Effector memory CD8-positive, alpha-beta T cell (primary cell): ENCODE data around the gene SRPK2.

Source experiments
- ATAC-seq: fragments of 150-1000 bp; cut with Tn5 transposase; replicated peaks from 2 replicates; pipeline ENCODE4 v1.10.0; 2021; ENCODE audit warnings: mild to moderate bottlenecking, moderate library complexity
- DNase-seq, 3 experiments: peaks; one replicate each; pipeline ENCODE4 v3.0.0; 2021
- H3K27ac Mint-ChIP-seq, 2 donors: one replicate each; pipeline ENCODE4 v1.8.0; 2022; ENCODE audit warnings: mild to moderate bottlenecking in 2 of 2, mixed read lengths in 2 of 2, moderate library complexity in 2 of 2
- H3K27me3 Mint-ChIP-seq, 2 donors: one replicate each; pipeline ENCODE4 v1.8.0; 2022; ENCODE audit warnings: mixed read lengths in 2 of 2
- H3K36me3 Mint-ChIP-seq: one replicate; pipeline ENCODE4 v1.8.0; 2022; ENCODE audit warnings: mild to moderate bottlenecking, moderate library complexity, mixed read lengths; ENCODE audit not compliant: insufficient read depth
- H3K4me1 Mint-ChIP-seq, 2 donors: one replicate each; pipeline ENCODE4 v1.8.0; 2022; ENCODE audit warnings: low read depth in 2 of 2, mixed read lengths in 2 of 2
- H3K4me3 Mint-ChIP-seq, 2 donors: one replicate each; pipeline ENCODE4 v1.8.0; 2022; ENCODE audit warnings: mild to moderate bottlenecking in 2 of 2, mixed read lengths in 2 of 2, moderate library complexity in 2 of 2
- H3K9me3 Mint-ChIP-seq, 2 donors: one replicate each; pipeline ENCODE4 v1.8.0; 2022; ENCODE audit warnings: mixed read lengths in 2 of 2

Gene SRPK2

DNA sequence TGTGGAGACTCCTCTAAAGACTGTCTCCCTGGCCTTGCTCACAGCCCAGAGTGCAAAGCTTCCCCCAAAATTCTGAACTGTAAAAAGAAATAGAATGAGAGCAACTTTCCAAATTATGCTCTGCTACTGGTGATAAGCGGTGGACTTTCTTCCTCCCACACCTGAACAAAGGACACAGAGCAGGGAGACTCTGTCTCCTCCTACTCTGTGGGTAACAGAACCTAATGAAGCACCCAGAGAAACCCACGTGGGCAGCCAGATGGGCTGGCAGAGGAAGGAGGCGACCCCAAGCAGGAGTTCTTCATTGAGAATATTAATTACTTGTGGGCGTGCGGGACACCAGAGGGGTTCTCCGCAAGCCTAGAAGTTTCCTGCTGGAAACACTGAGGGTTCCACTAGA lies 235.2 kb downstream of the SRPK2 start:
- H3K4me3 Mint-ChIP-seq, result no peak overlapping the region
- H3K27ac Mint-ChIP-seq, result peak overlapping the region; percentile 51 to 87
- peaks cover 4% of the 10 kb centered on the region for H3K36me3 Mint-ChIP-seq
- H3K9me3 Mint-ChIP-seq, result no peaks in the 10 kb centered on the region
- no peak for DNase-seq
- H3K4me1 Mint-ChIP-seq, result peaks cover 6 to 7% of the 10 kb centered on the region in 2 donors
- no peak for ATAC-seq
- H3K27me3 Mint-ChIP-seq, result no peaks in the 10 kb centered on the region

DNA sequence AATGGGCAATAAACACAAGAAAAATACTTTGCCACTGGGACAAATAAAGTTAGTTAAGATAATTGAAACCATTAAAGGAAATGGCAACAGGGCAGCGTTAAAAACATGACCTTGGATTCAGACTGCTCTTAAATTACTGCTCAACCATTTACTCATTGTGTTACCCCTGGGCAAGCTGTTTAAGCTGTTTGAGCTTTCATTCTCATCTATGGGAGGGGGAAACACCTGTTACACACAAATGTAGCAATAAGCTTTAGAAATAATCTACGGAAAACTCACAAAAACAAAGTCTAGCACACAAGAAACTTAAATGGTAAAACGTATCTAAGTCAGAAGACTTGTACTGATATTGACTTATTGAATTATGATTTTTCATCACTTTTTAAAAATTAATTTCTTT lies 237.6 kb downstream of the SRPK2 start:
- Mint-ChIP-seq H3K36me3 (peaks cover 7% of the 10 kb centered on the region), H3K27me3 (no peaks in the 10 kb centered on the region), H3K4me3 (no peak overlapping the region), H3K9me3 (no peaks in the 10 kb centered on the region), H3K4me1 (peaks cover 9 to 15% of the 10 kb centered on the region in 2 donors), H3K27ac (no peak overlapping the region)
- ATAC-seq, result no peak
- no peak for DNase-seq

DNA sequence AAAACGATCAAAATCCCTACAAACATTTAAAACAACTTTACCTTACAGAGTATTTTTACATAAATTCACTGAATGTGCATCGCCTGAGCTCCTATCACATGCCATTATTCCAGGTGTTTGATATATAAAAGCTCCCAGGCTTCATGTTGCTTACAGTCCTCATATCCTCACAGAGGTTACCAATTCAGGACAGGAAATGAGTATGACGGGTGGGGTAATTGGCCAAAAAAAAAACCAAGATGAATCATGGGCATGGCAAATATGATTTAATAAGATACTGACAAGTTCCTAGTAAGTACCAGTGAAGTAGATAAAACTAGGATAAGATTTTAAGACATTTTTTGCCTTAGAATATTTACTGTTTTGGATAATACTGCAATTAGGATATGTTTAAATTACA lies 238.9 kb downstream of the SRPK2 start:
- ATAC-seq (no peak), DNase-seq (no peak)
- Mint-ChIP-seq H3K27me3 (no peaks in the 10 kb centered on the region), H3K9me3 (no peaks in the 10 kb centered on the region), H3K4me1 (peaks cover 5 to 21% of the 10 kb centered on the region in 2 donors), H3K4me3 (no peak overlapping the region), H3K27ac (peak overlapping the region in 1 of 2 donors; percentile 59), H3K36me3 (peaks cover 14% of the 10 kb centered on the region)

DNA sequence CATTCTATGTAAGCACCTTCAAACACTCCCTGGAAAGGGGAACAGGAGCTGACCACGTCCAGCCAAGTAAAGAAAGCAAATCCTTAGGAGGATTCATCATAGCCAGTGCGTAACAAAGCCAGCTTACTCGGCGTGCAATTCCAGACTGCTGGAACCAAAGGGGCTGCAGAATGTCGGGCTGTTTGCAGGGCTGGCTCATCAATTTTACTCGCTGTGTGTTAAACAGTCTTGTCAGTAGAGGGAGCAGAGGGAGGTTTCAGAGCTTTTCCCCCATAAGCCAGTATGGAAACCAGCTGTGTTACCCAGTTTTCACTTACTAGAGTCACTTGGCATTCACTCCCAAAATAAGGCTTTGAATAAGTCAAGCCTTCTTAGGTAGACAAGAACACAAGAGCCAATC lies 247.7 kb downstream of the SRPK2 start:
- Mint-ChIP-seq H3K9me3 (no peaks in the 10 kb centered on the region), H3K27me3 (no peaks in the 10 kb centered on the region), H3K4me1 (peaks cover 18 to 44% of the 10 kb centered on the region in 2 donors), H3K36me3 (peaks cover 59% of the 10 kb centered on the region), H3K4me3 (no peak overlapping the region), H3K27ac (peak overlapping the region in 1 of 2 donors; percentile 29)
- ATAC-seq (no peak), DNase-seq (no peak)

DNA sequence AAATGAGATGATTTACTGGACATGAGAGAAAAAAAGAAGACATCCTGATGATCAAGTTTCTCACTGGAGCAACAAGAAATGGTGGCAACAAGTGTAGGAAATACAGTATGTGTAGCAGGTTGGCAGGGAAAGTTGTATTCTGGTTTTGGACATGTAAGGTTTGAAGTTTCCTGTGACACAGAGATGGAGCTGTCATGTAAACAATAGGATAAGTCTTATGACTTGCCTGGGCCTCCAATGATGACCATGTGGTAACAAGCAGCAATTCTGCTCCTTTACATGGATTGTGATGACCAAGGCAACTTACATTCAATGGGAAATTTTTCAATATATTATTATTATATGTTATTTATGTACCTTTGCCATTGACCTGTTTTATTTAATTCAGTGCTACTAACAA lies 249.3 kb downstream of the SRPK2 start:
- H3K4me1 Mint-ChIP-seq, result peaks cover 18 to 46% of the 10 kb centered on the region in 2 donors
- no peaks in the 10 kb centered on the region for H3K27me3 Mint-ChIP-seq
- peak overlapping the region; percentile 6 to 53 for H3K27ac Mint-ChIP-seq
- peaks cover 57% of the 10 kb centered on the region for H3K36me3 Mint-ChIP-seq
- H3K4me3 Mint-ChIP-seq, result no peak overlapping the region
- no peak for ATAC-seq
- no peak for DNase-seq
- no peaks in the 10 kb centered on the region for H3K9me3 Mint-ChIP-seq

DNA sequence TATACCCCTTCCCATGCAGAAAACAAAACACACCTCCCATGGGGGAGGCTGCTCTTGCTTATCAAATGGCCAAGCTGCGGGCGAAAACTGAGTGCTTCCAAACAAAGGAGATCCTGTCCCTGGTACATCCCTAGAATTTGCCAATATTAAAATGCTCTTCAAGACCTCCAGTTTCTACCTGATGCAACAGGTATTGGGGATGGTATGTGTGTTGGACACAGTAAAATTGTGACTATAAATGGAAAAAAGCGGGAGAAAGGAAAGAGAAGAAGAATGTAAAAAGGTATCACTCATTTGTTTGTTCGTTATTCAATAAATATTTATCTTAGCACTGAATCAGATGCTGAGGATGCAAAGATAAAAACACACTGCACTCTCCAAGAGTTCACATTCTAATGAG lies 250.8 kb downstream of the SRPK2 start:
- H3K4me1 Mint-ChIP-seq, result peaks cover 21 to 51% of the 10 kb centered on the region in 2 donors
- ATAC-seq (no peak), DNase-seq (no peak)
- H3K27ac Mint-ChIP-seq, result peak overlapping the region in 1 of 2 donors; percentile 50
- no peaks in the 10 kb centered on the region for H3K9me3 Mint-ChIP-seq
- peaks cover 50% of the 10 kb centered on the region for H3K36me3 Mint-ChIP-seq
- no peaks in the 10 kb centered on the region for H3K27me3 Mint-ChIP-seq
- no peak overlapping the region for H3K4me3 Mint-ChIP-seq

DNA sequence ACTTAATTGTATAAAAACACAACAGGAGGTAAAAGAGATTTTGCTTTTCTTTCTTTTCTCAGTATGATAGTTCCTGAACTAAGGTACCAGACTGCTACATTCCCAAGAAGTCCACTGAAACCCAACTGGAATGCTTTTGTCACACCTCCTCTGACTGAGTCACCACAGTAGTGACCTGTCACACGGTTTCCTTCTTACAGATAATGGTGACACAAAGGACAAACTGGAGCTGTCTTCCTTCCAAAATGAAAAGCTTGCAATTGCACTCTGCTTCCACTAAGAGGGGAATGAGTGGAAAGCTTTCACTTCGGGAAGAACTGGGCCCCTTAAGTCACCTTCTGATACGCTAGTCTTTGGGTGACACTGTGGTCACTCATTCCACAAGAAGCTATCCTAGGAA lies 252.5 kb downstream of the SRPK2 start:
- Mint-ChIP-seq H3K36me3 (peaks cover 38% of the 10 kb centered on the region), H3K4me1 (peaks cover 27 to 49% of the 10 kb centered on the region in 2 donors), H3K4me3 (no peak overlapping the region), H3K27me3 (no peaks in the 10 kb centered on the region), H3K9me3 (no peaks in the 10 kb centered on the region), H3K27ac (no peak overlapping the region)
- DNase-seq (no peak), ATAC-seq (no peak)

DNA sequence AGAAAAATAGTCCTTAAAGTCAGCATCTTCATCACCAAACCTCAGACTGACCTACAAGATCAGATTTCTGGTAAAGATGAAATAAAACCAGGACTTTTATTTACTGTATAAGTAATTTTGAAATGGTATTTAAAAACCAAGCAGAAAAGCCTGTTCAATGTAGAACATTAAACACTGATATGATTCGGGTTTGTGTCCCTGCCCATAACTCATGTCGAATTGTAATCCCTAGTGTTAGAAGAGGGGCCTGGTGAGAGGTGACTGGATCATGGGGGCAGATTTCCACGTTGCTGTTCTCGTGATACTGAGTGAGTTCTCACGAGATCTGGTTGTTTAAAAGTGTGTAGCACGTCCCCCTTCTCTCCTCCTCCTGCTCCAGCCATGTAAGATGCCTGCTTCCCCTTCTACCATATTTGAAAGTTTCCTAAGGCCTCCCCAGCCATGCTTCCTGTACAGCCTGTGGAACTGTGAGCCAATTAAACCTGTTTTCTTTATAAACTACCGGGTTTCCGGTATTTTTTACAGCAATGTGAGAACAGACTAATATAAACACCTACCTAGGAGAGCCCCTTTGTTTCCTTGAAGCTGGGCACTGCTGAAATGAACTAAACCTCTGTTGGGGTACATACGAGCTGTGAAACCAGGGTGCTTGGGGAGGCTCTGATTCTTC lies 254.6 kb downstream of the SRPK2 start:
- no peak for ATAC-seq
- Mint-ChIP-seq H3K27me3 (no peaks in the 10 kb centered on the region), H3K9me3 (no peaks in the 10 kb centered on the region), H3K27ac (peak overlapping the region; percentile 42 to 86), H3K4me3 (no peak overlapping the region), H3K4me1 (peaks cover 28 to 47% of the 10 kb centered on the region in 2 donors), H3K36me3 (peaks cover 38% of the 10 kb centered on the region)
- no peak for DNase-seq

DNA sequence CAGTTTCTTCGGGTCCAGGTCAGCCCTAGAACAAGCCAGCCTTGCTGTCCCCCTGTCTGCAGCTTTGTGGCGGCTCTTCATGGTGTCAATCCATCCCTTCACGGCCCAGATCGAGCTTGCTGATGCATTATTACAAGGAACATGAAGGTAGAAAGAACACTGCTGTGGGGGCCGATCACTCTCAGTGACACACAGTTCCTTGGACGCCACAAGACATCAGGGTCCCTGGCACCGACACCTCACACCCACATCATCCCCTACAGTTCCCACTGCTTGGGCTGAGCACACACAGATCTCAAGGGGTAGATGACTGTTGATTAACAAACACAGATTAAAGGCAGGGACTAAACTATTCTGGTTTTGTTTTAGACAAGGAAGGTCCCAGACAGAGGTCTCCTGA lies 255.4 kb downstream of the SRPK2 start:
- Mint-ChIP-seq H3K27ac (peak overlapping the region; percentile 85 to 86), H3K36me3 (peaks cover 38% of the 10 kb centered on the region), H3K27me3 (no peaks in the 10 kb centered on the region), H3K9me3 (no peaks in the 10 kb centered on the region), H3K4me3 (no peak overlapping the region), H3K4me1 (peaks cover 24 to 44% of the 10 kb centered on the region in 2 donors)
- no peak for DNase-seq
- ATAC-seq, result no peak

DNA sequence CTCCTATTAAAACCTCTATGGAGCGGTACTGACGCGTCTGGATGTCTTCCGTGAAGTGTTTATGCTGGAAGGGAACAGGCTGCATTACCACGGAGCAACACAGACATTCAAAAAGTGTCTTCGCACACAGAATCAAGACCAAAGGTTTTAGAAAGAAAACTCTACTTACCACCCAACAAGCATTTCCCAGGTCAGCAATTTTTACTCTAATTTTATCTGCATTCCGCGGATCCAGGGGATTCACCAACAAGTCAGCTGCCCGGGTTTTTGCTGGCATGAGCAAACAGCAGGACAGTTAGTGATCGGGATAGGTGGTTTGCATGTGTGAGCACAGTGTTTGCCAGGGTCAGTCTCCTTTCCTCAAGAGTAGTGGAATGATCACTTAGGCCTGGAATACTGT lies 255.9 kb downstream of the SRPK2 start:
- DNase-seq, result no peak
- Mint-ChIP-seq H3K27me3 (no peaks in the 10 kb centered on the region), H3K9me3 (no peaks in the 10 kb centered on the region), H3K36me3 (peaks cover 34% of the 10 kb centered on the region), H3K4me1 (peaks cover 23 to 41% of the 10 kb centered on the region in 2 donors), H3K4me3 (no peak overlapping the region), H3K27ac (peak overlapping the region in 1 of 2 donors; percentile 85)
- ATAC-seq, result no peak

DNA sequence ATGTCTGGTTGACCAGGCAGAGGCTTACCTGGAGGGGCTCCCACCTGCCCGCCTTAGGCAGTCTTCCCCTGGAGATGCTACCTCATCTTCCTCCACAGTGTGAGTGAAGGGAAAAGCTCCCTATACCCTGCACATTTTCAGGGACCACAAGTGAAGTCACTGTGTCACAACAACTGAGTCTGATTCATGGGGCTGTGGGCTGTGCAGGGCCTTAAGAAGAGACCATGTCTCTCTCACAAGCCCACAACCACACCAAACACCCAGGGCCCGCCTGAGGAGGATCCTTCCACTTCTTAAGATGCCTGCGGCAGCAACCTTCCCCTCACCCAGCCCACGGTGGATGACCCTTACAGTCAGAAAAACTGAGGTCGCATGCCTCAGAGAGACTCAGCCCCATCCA lies 256.4 kb downstream of the SRPK2 start:
- Mint-ChIP-seq H3K4me1 (peaks cover 21 to 39% of the 10 kb centered on the region in 2 donors), H3K4me3 (no peak overlapping the region), H3K27ac (peak overlapping the region in 1 of 2 donors; percentile 82), H3K36me3 (peaks cover 36% of the 10 kb centered on the region), H3K9me3 (no peaks in the 10 kb centered on the region), H3K27me3 (no peaks in the 10 kb centered on the region)
- DNase-seq, result no peak
- ATAC-seq, result no peak

DNA sequence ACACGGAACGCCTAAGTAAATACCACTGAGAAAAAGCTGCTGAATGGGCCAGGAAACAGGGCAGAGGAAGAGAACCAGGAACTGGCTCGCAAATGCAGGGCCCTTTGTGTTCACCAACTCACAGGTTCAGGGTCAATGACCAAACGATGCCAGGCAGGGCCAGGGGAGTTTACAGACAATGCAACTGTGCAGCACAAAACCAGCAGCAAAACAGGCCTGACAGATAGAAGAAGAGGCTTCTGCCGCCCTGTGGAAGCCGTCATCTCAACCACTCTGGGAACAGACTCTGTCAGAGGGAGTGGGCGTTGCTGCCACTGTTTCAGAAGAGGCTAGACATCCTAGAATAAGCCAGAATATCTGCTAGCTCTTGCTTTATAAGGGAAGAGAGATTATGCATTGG lies 256.8 kb downstream of the SRPK2 start:
- peak overlapping the region; percentile 50 to 82 for H3K27ac Mint-ChIP-seq

DNA sequence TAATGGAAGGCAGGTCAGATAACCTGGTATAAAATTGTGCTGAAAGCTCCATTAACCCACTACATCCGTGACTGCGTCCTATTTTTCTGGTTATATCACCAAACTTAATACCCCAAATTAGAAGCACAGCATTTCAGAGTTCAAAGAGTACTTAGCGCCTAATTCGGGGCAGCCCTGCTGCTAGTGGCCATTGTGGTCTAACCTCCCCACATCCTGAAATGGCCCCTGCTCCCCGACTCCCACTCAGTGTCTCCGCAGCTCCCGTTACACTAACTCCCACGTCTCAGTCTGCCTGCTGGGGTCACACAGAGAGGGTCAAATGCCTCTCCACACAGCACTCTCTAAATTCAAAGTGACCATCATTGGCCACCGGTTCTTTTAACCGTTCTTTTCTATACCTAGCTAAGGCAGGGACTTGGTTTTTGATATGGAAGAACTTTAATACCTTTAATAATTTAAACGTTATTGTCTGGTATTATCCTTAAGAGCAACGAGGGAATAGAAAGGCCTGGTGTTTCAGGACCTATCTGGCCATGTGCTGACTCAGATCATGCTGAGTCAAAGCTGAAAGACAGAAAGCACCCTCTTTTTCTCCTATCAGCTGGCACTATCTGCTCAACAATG lies 257.6 kb downstream of the SRPK2 start:
- Mint-ChIP-seq H3K4me3 (peak overlapping the region in 1 of 2 donors; percentile 3), H3K27ac (peak overlapping the region; percentile 50 to 82), H3K9me3 (no peaks in the 10 kb centered on the region), H3K27me3 (no peaks in the 10 kb centered on the region), H3K36me3 (peaks cover 34% of the 10 kb centered on the region), H3K4me1 (peaks cover 15 to 28% of the 10 kb centered on the region in 2 donors)
- ATAC-seq (peak; percentile 57), DNase-seq (no peak)

More for the DNA sequence above, 256.8 kb downstream of the SRPK2 start:
- peaks cover 37% of the 10 kb centered on the region for H3K36me3 Mint-ChIP-seq
- no peak overlapping the region for H3K4me3 Mint-ChIP-seq
- peaks cover 20 to 34% of the 10 kb centered on the region in 2 donors for H3K4me1 Mint-ChIP-seq
- H3K9me3 Mint-ChIP-seq, result no peaks in the 10 kb centered on the region
- no peaks in the 10 kb centered on the region for H3K27me3 Mint-ChIP-seq
- no peak for DNase-seq
- ATAC-seq, result no peak

DNA sequence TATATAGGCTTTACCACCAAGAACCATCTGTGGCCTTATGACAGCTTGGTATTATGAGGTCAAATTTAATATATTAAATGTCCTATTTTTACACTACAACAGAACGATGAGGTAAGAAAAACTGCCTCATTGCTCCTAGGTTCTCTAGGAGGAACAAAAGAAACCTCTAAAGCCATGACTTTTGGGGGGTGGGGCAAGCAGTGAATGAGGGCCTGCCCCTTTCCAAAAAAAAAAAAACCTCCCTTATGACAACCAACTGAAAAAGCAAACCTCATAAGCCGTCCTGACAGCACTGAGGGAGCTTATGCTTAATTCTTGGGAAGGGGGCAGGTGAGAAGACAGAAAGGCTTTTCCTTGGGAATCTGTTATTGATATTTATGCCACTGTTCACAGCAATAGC lies 258.1 kb downstream of the SRPK2 start:
- no peak for DNase-seq
- no peak overlapping the region for H3K4me3 Mint-ChIP-seq
- H3K36me3 Mint-ChIP-seq, result peaks cover 36% of the 10 kb centered on the region
- no peaks in the 10 kb centered on the region for H3K27me3 Mint-ChIP-seq
- peaks cover 16 to 28% of the 10 kb centered on the region in 2 donors for H3K4me1 Mint-ChIP-seq
- H3K9me3 Mint-ChIP-seq, result no peaks in the 10 kb centered on the region
- no peak for ATAC-seq
- H3K27ac Mint-ChIP-seq, result peak overlapping the region in 1 of 2 donors; percentile 50
